Activated naive CD4-positive, alpha-beta T cell treated with anti-CD3 and anti-CD28 coated beads, Interleukin-2, amount 50 U/mL, for 72 hours (primary cell): ENCODE results near the gene TSPOAP1. TPM values are rescaled to one million over a fixed set of nuclear protein-coding genes. Genes with fewer than 3 reads are reported as not detected.

Experiments used
- ATAC-seq, 2 donors: fragments of 150-1000 bp; cut with Tn5 transposase; 2 replicates each; pipeline ENCODE4 v1.10.0; 2021; ENCODE audit warnings: mild to moderate bottlenecking in 2 of 2, moderate library complexity in 2 of 2
- DNase-seq, 2 donors: peaks; one replicate each; pipeline ENCODE4 v3.0.0; 2021 to 2022; ENCODE audit warnings: low spot score in 2 of 2
- H3K27ac Mint-ChIP-seq, 2 donors: one replicate each; pipeline ENCODE4 v1.8.0; 2022; ENCODE audit warnings: mild to moderate bottlenecking in 2 of 2, mixed read lengths in 2 of 2
- H3K36me3 Mint-ChIP-seq, 2 donors: one replicate each; pipeline ENCODE4 v1.8.0; 2022; ENCODE audit warnings: mixed read lengths in 2 of 2
- H3K9me3 Mint-ChIP-seq, 2 donors: one replicate each; pipeline ENCODE4 v1.8.0; 2022; ENCODE audit warnings: mixed read lengths in 2 of 2
- total RNA-seq, 2 donors: library from RNA; stranded (reverse); gene quantifications; one replicate each; pipeline ENCODE4 v1.2.3, GENCODE V29; 2022

TSPOAP1 gene
- total RNA-seq, 2 donors from 2014 or later: 19.2 to 123 TPM

GRCh38 chr17:58272367-58273280, 56.0 kb downstream of the TSPOAP1 start:
- Mint-ChIP-seq H3K36me3 (no peaks in the 10 kb centered on the region), H3K9me3 (no peaks in the 10 kb centered on the region), H3K27ac (no peak overlapping the region)
- no peak for DNase-seq
- ATAC-seq: no peak

- H3K36me3 Mint-ChIP-seq: no peaks in the 10 kb centered on the region
- DNase-seq: no peak
- no peak for ATAC-seq
- no peak overlapping the region for H3K27ac Mint-ChIP-seq
- H3K9me3 Mint-ChIP-seq: no peaks in the 10 kb centered on the region
Observed at GRCh38 chr17:58271216-58271931, 57.2 kb downstream of the TSPOAP1 start.

GRCh38 chr17:58270476-58271215, 57.9 kb downstream of the TSPOAP1 start:
- Mint-ChIP-seq H3K27ac (no peak overlapping the region), H3K9me3 (no peaks in the 10 kb centered on the region), H3K36me3 (no peaks in the 10 kb centered on the region)
- DNase-seq: no peak
- ATAC-seq: no peak

- Mint-ChIP-seq H3K9me3 (no peaks in the 10 kb centered on the region), H3K27ac (no peak overlapping the region), H3K36me3 (no peaks in the 10 kb centered on the region)
- DNase-seq (no peak), ATAC-seq (no peak)
Observed at GRCh38 chr17:58269557-58270291, 58.9 kb downstream of the TSPOAP1 start.

GRCh38 chr17:58268774-58269556, 59.6 kb downstream of the TSPOAP1 start:
- Mint-ChIP-seq H3K27ac (peak overlapping the region in 1 of 2 donors; percentile 62), H3K9me3 (no peaks in the 10 kb centered on the region), H3K36me3 (no peaks in the 10 kb centered on the region)
- DNase-seq (no peak), ATAC-seq (no peak)

- Mint-ChIP-seq H3K36me3 (no peaks in the 10 kb centered on the region), H3K9me3 (no peaks in the 10 kb centered on the region), H3K27ac (no peak overlapping the region)
- DNase-seq (no peak), ATAC-seq (no peak)
Observed at GRCh38 chr17:58268326-58268725, 60.3 kb downstream of the TSPOAP1 start.

GRCh38 chr17:58267347-58268324, 61.0 kb downstream of the TSPOAP1 start:
- H3K27ac Mint-ChIP-seq: no peak overlapping the region
- ATAC-seq: no peak
- DNase-seq: no peak
- H3K36me3 Mint-ChIP-seq: no peaks in the 10 kb centered on the region
- no peaks in the 10 kb centered on the region for H3K9me3 Mint-ChIP-seq

- no peaks in the 10 kb centered on the region for H3K36me3 Mint-ChIP-seq
- no peak overlapping the region for H3K27ac Mint-ChIP-seq
- ATAC-seq (no peak), DNase-seq (no peak)
- H3K9me3 Mint-ChIP-seq: no peaks in the 10 kb centered on the region
Observed at GRCh38 chr17:58265902-58266875, 62.4 kb downstream of the TSPOAP1 start.

GRCh38 chr17:58265271-58265670, 63.3 kb downstream of the TSPOAP1 start:
- Mint-ChIP-seq H3K9me3 (no peaks in the 10 kb centered on the region), H3K27ac (no peak overlapping the region), H3K36me3 (no peaks in the 10 kb centered on the region)
- no peak for ATAC-seq
- DNase-seq: no peak

GRCh38 chr17:58264407-58265103, 64.0 kb downstream of the TSPOAP1 start:
- no peak for ATAC-seq
- peak in 1 of 2 donors; percentile 23 for DNase-seq
- no peak overlapping the region for H3K27ac Mint-ChIP-seq
- no peaks in the 10 kb centered on the region for H3K36me3 Mint-ChIP-seq
- H3K9me3 Mint-ChIP-seq: no peaks in the 10 kb centered on the region

- DNase-seq: no peak
Observed at GRCh38 chr17:58263773-58264172, 64.8 kb downstream of the TSPOAP1 start.

GRCh38 chr17:58262149-58262548, 66.4 kb downstream of the TSPOAP1 start:
- Mint-ChIP-seq H3K36me3 (no peaks in the 10 kb centered on the region), H3K9me3 (no peaks in the 10 kb centered on the region), H3K27ac (no peak overlapping the region)
- ATAC-seq: no peak
- DNase-seq: peak in 1 of 2 donors; percentile 2

More at GRCh38 chr17:58263773-58264172, 64.8 kb downstream of the TSPOAP1 start:
- ATAC-seq: no peak
- Mint-ChIP-seq H3K36me3 (no peaks in the 10 kb centered on the region), H3K9me3 (no peaks in the 10 kb centered on the region), H3K27ac (no peak overlapping the region)

GRCh38 chr17:58254803-58255202, 73.8 kb downstream of the TSPOAP1 start:
- Mint-ChIP-seq H3K27ac (no peak overlapping the region), H3K9me3 (no peaks in the 10 kb centered on the region), H3K36me3 (no peaks in the 10 kb centered on the region)
- DNase-seq (no peak), ATAC-seq (no peak)
